ENCODE data around the gene IGSF21. TPM values are rescaled to one million over a fixed set of nuclear protein-coding genes. Genes with fewer than 3 reads are reported as not detected.

Gene IGSF21
- total RNA-seq, 4 donors from 2014 or later = 4.7 to 10.2 (median 5.9) TPM

- H3K27ac ChIP-seq = no peak overlapping the region
- H3K4me3 ChIP-seq = no peak overlapping the region
- H3K36me3 ChIP-seq = no peaks in the 10 kb centered on the region
- no peaks in the 10 kb centered on the region for H3K27me3 ChIP-seq
- H3K4me1 ChIP-seq = no peaks in the 10 kb centered on the region
- WGBS, 2 donors = 55 to 61% methylated on average over 6 of the region's 6 CpGs
- H3K9me3 ChIP-seq = peaks cover 0 to 21% (median 1%) of the 10 kb centered on the region in 4 donors
- DNase-seq (ENCODE audit: low spot score in 2 of 2) = peak in 1 of 2 donors; percentile 11
- TF ChIP-seq CTCF (IDR thresholded peaks at IDR 0.05) = peak in 3 of 5 experiments; percentile 27 to 33 (median 28)
- no peak for TF ChIP-seq EP300 (IDR thresholded peaks at IDR 0.05)
- TF ChIP-seq POLR2A (IDR thresholded peaks at IDR 0.05) = no peak
Observed at GRCh38 chr1:18234790-18235242, 127.2 kb downstream of the IGSF21 start.

- no peak overlapping the region for H3K4me3 ChIP-seq
- H3K27ac ChIP-seq = no peak overlapping the region
- H3K9me3 ChIP-seq = peaks cover 0 to 2% (median 0%) of the 10 kb centered on the region in 4 donors
- H3K36me3 ChIP-seq = no peaks in the 10 kb centered on the region
- no peak for TF ChIP-seq CTCF (IDR thresholded peaks at IDR 0.05)
- no peak for TF ChIP-seq POLR2A (IDR thresholded peaks at IDR 0.05)
- 62 to 67% methylated on average over 8 to 9 of the region's 9 CpGs for WGBS, 2 donors
- no peaks in the 10 kb centered on the region for H3K27me3 ChIP-seq
- no peaks in the 10 kb centered on the region for H3K4me1 ChIP-seq
- DNase-seq (ENCODE audit: low spot score in 2 of 2) = no peak
Observed at GRCh38 chr1:18237371-18237770, 129.8 kb downstream of the IGSF21 start.

- no peaks in the 10 kb centered on the region for H3K9me3 ChIP-seq
- H3K36me3 ChIP-seq = no peaks in the 10 kb centered on the region
- H3K4me1 ChIP-seq = no peaks in the 10 kb centered on the region
- TF ChIP-seq EP300 (IDR thresholded peaks at IDR 0.05) (no peak), CTCF (IDR thresholded peaks at IDR 0.05) (no peak), POLR2A (IDR thresholded peaks at IDR 0.05) (no peak)
- no peaks in the 10 kb centered on the region for H3K27me3 ChIP-seq
- H3K27ac ChIP-seq = no peak overlapping the region
- no peak for DNase-seq (ENCODE audit: low spot score in 2 of 2)
- WGBS, 2 donors = 50 to 54% methylated on average over 5 of the region's 5 CpGs
- no peak overlapping the region for H3K4me3 ChIP-seq
Observed at GRCh38 chr1:18238190-18238589, 130.6 kb downstream of the IGSF21 start.

- Histone ChIP-seq H3K27ac (no peak overlapping the region), H3K9me3 (no peaks in the 10 kb centered on the region), H3K36me3 (no peaks in the 10 kb centered on the region), H3K4me3 (no peak overlapping the region), H3K27me3 (no peaks in the 10 kb centered on the region), H3K4me1 (no peaks in the 10 kb centered on the region)
- no peak for TF ChIP-seq CTCF (IDR thresholded peaks at IDR 0.05)
- TF ChIP-seq POLR2A (IDR thresholded peaks at IDR 0.05) = no peak
- TF ChIP-seq EP300 (IDR thresholded peaks at IDR 0.05) = no peak
- DNase-seq (ENCODE audit: low spot score in 2 of 2) = no peak
- 68 to 73% methylated on average over 4 of the region's 4 CpGs for WGBS, 2 donors
Observed at GRCh38 chr1:18239671-18240070, 132.1 kb downstream of the IGSF21 start.

GRCh38 chr1:18240906-18241305 is 133.3 kb downstream of the IGSF21 start:
- no peaks in the 10 kb centered on the region for H3K4me1 ChIP-seq
- H3K4me3 ChIP-seq = no peak overlapping the region
- no peaks in the 10 kb centered on the region for H3K27me3 ChIP-seq
- 10 to 27% methylated on average over 1 of the region's 1 CpG for WGBS, 2 donors
- no peaks in the 10 kb centered on the region for H3K9me3 ChIP-seq
- no peak for TF ChIP-seq CTCF (IDR thresholded peaks at IDR 0.05)
- no peak for TF ChIP-seq POLR2A (IDR thresholded peaks at IDR 0.05)
- TF ChIP-seq EP300 (IDR thresholded peaks at IDR 0.05) = no peak
- DNase-seq (ENCODE audit: low spot score in 2 of 2) = no peak
- H3K36me3 ChIP-seq = no peaks in the 10 kb centered on the region
- no peak overlapping the region for H3K27ac ChIP-seq

Data from tibial nerve (tissue), 4 donors.